ENCODE data around the gene POU3F1.
A peak's percentile ranks its signal among the peaks of the same experiment; 100 is the strongest.

POU3F1 gene

DNA sequence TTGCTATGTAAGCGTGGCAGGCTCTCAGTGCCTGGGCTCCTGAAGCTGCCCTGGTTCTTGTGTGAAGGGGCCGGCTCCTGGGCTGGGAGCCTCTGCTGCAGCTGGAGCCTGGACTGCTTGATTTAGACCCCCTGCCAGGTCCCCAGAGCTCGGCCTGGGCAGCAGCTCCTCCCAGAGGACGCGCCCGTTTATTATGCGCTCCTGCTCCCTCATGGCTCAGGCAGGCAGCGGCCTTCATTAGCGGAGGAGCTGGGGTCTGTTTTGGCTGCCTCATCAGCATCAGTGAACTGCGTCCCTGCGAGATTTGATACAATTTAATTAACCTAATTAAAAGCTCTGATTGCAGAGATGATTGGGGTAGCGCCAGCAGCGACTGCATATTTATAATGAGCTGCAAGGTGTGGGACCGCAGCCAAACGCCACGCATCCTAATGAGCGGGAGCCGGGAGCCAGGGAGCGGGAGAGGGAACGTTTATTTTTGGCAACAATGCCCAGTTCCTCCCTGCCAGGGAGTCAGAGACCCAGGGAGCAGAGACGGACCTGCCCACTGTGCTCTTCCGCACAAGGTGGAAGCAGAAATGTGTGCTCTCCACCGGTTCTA, 17.4 kb downstream of the POU3F1 start:
- peak; percentile 18 to 50 for DNase-seq (ENCODE audit: low read depth in 2 of 2)
- no peak for TF ChIP-seq CTCF (IDR thresholded peaks at IDR 0.05; ENCODE audit: low read depth, low read length)
- H3K4me3 ChIP-seq (replicated peaks in 1 of 2; ENCODE audit: low read depth in 2 of 2, low read length in 2 of 2): no peak overlapping the region

- no peak for TF ChIP-seq CTCF (IDR thresholded peaks at IDR 0.05; ENCODE audit: low read depth, low read length)
- no peak overlapping the region for H3K4me3 ChIP-seq (replicated peaks in 1 of 2; ENCODE audit: low read depth in 2 of 2, low read length in 2 of 2)
- DNase-seq (ENCODE audit: low read depth in 2 of 2): no peak
Measured at GRCh38 chr1:38028671-38029070, 17.9 kb downstream of the POU3F1 start.

- DNase-seq (ENCODE audit: low read depth in 2 of 2): no peak
- TF ChIP-seq CTCF (IDR thresholded peaks at IDR 0.05; ENCODE audit: low read depth, low read length): no peak
- H3K4me3 ChIP-seq (replicated peaks in 1 of 2; ENCODE audit: low read depth in 2 of 2, low read length in 2 of 2): no peak overlapping the region
Measured at GRCh38 chr1:38028105-38028591, 18.4 kb downstream of the POU3F1 start.

DNA sequence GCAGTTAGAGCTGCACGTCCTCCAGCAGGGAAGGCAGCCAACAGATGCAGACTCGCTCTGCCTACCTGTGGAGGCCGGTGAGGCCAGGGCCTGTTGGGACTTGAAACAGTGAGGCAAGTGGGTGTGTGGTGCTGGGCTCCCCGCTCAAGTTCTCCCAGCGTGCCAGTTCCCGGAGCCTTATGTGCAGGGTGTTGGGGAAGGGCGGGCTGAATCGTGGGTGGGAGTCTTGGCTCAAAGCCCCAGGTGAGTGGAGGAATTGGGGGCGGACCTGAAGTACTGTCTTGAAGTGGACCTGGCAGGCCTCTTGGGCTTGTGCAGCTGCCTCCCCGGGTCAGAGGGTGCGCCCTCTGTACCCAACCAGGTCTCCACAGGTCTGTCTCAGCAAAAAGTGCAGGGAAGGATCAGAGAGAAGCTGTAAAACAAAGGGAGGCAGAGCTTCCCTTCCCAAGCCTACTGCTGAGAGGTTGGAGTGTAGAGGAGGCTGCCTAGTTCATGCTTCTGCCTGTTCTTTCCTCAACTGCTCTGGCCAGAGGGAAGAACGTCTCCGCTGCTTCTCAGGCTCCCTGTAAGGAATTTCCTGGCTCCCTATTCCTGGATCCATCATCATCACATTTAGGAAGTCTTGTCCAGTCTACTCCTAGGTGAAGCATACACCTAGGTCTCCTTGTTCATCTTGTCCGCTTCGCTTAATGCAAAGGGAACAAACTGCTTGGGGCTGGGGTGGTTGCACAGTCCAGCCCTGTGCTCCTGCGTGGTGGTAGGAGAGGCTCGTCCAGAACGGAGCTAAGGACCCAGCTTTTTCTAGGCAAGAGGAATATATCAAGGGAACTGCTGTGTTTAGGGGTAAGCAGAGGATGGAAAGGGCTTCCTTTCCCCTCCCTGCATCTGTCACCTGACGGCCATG, 19.1 kb downstream of the POU3F1 start:
- no peak for TF ChIP-seq CTCF (IDR thresholded peaks at IDR 0.05; ENCODE audit: low read depth, low read length)

GRCh38 chr1:38026592-38027200, 19.9 kb downstream of the POU3F1 start:
- no peak overlapping the region for H3K4me3 ChIP-seq (replicated peaks in 1 of 2; ENCODE audit: low read depth in 2 of 2, low read length in 2 of 2)
- peak; percentile 66 to 70 for DNase-seq (ENCODE audit: low read depth in 2 of 2)
- TF ChIP-seq CTCF (IDR thresholded peaks at IDR 0.05; ENCODE audit: low read depth, low read length): peak; percentile 75

More for the DNA sequence above, 19.1 kb downstream of the POU3F1 start:
- no peak for DNase-seq (ENCODE audit: low read depth in 2 of 2)
- no peak overlapping the region for H3K4me3 ChIP-seq (replicated peaks in 1 of 2; ENCODE audit: low read depth in 2 of 2, low read length in 2 of 2)

DNA sequence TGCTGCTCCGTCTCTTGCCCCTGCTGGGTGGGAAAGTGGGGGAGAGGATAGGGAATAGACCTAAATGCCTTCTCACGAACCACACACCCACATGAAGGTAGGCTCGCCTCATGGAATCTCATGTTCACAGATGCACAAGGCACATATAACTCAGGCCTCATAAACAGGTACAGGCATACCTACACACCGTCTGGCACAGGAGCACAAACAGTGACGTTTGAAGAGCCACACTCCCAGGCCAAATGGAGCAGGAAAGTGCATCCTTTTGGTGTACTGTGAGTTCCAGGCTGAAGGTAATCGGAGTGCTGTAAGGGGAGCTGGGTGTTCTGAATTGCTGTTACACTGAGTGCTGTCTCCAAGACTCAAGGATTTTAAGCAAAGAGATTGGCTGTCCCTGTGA, 20.9 kb downstream of the POU3F1 start:
- H3K4me3 ChIP-seq (replicated peaks in 1 of 2; ENCODE audit: low read depth in 2 of 2, low read length in 2 of 2): no peak overlapping the region
- TF ChIP-seq CTCF (IDR thresholded peaks at IDR 0.05; ENCODE audit: low read depth, low read length): no peak
- DNase-seq (ENCODE audit: low read depth in 2 of 2): no peak
